IPS-18c (cell line): ENCODE results near the gene TMEM63C.
"Not testable (repeated sequence)": the region's sequence is repeated elsewhere in the genome, so short reads cannot be mapped to it uniquely, and the experiment has no call there.

ENCODE experiments used
- H3K4me3 ChIP-seq: 2 replicates; pipeline ENCODE4 v1.7.0; 2013; ENCODE audit warnings: low read depth, mild to moderate bottlenecking, low read length, moderate library complexity; ENCODE audit not compliant: insufficient read depth
- H3K9me3 ChIP-seq: one replicate; pipeline ENCODE4 v1.6.1; 2013; ENCODE audit warnings: mild to moderate bottlenecking, low read length, moderate library complexity; ENCODE audit not compliant: control insufficient read depth, insufficient read depth

TMEM63C gene

DNA sequence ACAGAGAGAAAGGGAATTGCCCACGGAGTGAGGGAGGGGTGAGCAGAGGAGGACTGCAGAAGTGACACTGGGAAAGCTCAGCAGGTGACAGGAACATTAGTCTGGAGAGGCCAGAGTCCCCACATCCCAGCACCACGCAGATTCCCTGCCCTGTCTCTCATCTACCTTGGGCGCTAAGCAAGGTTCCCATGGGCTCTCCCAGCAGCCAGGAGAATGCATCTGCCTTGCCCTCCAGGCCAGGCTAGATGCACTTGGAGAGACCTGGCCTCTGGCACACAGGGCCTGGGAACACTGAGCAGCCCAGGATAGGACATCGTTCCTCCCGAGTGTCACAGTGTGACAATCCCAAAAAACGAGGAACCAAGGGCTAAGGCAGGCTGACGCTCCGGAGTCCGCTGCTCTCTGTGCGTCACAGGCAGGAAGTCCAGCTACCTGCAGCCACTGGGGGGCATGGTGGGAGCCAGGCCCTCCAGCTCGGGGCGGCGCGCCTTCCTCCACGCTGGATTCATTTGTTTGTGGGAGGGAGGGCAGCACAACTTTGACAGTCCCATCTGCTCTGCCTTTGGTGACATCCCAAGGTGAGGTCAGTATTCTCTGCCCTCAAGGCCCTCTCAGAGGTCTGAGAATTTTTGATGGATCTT, 94.8 kb downstream of the TMEM63C start:
- Histone ChIP-seq H3K9me3 (no peaks in the 10 kb centered on the region), H3K4me3 (no peak overlapping the region)

- H3K9me3 ChIP-seq = no peaks in the 10 kb centered on the region
- no peak overlapping the region for H3K4me3 ChIP-seq
Measured at GRCh38 chr14:77276959-77277358, 95.4 kb downstream of the TMEM63C start.

- H3K9me3 ChIP-seq = no peaks in the 10 kb centered on the region
Measured at GRCh38 chr14:77278461-77279230, 97.0 kb downstream of the TMEM63C start.

DNA sequence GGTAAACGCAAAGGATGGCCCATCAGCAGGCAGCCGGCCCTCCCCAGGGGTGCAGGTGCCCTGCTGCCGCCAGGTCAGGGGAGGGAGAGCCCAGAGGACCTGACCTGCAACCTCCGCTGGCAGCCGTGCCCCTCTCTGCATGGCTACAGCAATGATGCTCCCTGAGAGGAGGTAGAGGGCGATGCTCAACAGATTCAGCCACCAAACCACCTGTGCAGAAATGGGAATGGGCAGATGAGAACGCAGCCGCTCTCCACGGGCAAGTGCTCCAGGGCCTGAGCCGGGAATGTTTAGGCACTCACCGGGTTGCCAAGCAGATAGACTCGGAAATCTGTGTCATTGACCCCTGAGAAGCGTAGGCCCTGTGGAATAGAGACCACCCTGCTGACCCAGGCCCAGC, 98.1 kb downstream of the TMEM63C start:
- H3K4me3 ChIP-seq = no peak overlapping the region

More at GRCh38 chr14:77278461-77279230, 97.0 kb downstream of the TMEM63C start:
- no peak overlapping the region for H3K4me3 ChIP-seq

GRCh38 chr14:77280921-77281320, 99.3 kb downstream of the TMEM63C start:
- H3K9me3 ChIP-seq, H3K4me3 ChIP-seq: not testable (repeated sequence)

More for the DNA sequence above, 98.1 kb downstream of the TMEM63C start:
- no peaks in the 10 kb centered on the region for H3K9me3 ChIP-seq

- H3K9me3 ChIP-seq = no peaks in the 10 kb centered on the region
- no peak overlapping the region for H3K4me3 ChIP-seq
Measured at GRCh38 chr14:77281852-77282410, 100.3 kb downstream of the TMEM63C start.

DNA sequence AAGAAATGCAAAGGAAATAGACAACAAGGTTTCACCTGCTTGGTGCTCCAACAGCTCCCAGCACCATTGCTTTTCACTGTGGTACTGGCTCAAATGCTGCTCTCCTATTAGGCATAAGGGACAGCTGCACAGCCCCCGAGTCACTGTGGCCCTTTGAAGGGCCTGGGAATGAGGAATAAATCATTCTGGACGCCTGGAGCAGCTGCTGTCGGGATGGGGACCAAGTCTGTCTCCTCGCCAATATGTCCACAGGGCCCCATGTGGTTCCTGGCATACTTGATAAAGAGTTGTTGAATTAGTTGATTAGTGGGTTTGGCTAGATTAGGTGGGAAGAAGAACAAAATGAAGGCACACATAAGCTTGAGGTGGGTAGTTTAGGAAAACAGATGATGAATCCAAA, 102.5 kb downstream of the TMEM63C start:
- H3K9me3 ChIP-seq = no peaks in the 10 kb centered on the region

GRCh38 chr14:77284466-77284865, 102.9 kb downstream of the TMEM63C start:
- Histone ChIP-seq H3K9me3 (no peaks in the 10 kb centered on the region), H3K4me3 (no peak overlapping the region)

More for the DNA sequence above, 102.5 kb downstream of the TMEM63C start:
- H3K4me3 ChIP-seq = no peak overlapping the region

DNA sequence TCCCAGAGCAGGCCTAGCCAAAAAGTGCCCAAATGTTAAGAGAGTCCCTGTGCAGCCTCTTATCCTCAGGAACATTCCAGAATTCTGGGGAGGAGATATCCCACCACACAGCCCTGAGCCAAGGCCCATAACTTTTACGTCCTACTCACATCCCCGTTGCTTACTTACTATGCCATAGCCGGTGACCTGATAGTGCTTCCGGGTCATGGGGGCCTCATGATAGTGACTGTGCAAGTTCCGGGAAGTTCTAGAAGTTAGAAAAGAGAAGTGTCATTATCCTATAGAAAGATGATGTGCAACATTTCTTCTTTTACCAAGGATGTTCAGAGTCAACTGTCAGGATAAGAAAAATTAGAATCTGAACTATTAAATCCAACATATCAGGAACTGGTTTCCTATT, 105.0 kb downstream of the TMEM63C start:
- no peaks in the 10 kb centered on the region for H3K9me3 ChIP-seq
- no peak overlapping the region for H3K4me3 ChIP-seq

- H3K4me3 ChIP-seq = no peak overlapping the region
- H3K9me3 ChIP-seq = no peaks in the 10 kb centered on the region
Measured at GRCh38 chr14:77290705-77291104, 109.1 kb downstream of the TMEM63C start.

DNA sequence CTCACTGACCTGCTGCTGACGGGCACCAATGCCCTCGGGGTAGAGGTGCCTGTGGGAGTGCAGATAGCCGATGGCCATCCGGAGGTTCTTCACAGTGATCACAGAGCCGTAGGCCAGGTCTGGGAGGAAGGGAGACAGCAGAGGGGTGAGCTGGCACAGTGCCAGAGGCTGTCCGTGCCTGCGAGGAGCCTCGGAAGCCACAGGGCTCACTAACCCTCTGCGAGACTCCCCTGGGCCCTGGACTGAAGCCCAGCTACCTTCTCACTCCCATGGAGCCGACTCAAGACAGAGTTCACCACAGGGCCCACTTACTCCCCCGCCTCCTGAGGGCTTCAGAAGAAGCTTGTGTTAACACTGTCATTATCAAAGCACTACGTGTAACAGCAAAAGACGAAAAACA, 114.6 kb downstream of the TMEM63C start:
- H3K9me3 ChIP-seq = no peaks in the 10 kb centered on the region
- no peak overlapping the region for H3K4me3 ChIP-seq

DNA sequence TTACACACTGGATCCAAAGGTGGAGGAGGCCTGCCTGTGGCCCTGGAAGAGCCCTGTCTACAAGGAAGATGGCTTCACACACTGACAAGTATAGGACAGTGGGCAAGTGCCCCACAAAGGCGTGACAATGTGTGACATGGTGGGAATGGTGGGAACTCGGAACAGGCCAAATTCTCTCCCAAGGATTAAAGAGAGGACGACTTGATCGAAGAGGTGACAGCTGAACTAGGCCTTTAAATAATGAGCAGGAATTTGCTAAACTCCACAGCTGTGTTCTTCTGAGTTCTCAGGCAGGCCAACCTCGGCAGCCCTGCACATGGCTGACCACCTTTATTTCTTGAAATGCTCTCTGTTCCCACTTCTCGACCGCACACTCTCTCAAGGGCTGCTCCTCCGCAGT, 115.3 kb downstream of the TMEM63C start:
- H3K4me3 ChIP-seq = no peak overlapping the region
- no peaks in the 10 kb centered on the region for H3K9me3 ChIP-seq

GRCh38 chr14:77299771-77300170, 118.2 kb downstream of the TMEM63C start:
- Histone ChIP-seq H3K9me3 (no peaks in the 10 kb centered on the region), H3K4me3 (no peak overlapping the region)

- no peak overlapping the region for H3K4me3 ChIP-seq
Measured at GRCh38 chr14:77301103-77301502, 119.5 kb downstream of the TMEM63C start.

GRCh38 chr14:77302926-77303325, 121.3 kb downstream of the TMEM63C start:
- Histone ChIP-seq H3K4me3 (no peak overlapping the region), H3K9me3 (no peaks in the 10 kb centered on the region)

More at GRCh38 chr14:77301103-77301502, 119.5 kb downstream of the TMEM63C start:
- H3K9me3 ChIP-seq = no peaks in the 10 kb centered on the region

- Histone ChIP-seq H3K9me3 (no peaks in the 10 kb centered on the region), H3K4me3 (no peak overlapping the region)
Measured at GRCh38 chr14:77303417-77304156, 122.0 kb downstream of the TMEM63C start.

DNA sequence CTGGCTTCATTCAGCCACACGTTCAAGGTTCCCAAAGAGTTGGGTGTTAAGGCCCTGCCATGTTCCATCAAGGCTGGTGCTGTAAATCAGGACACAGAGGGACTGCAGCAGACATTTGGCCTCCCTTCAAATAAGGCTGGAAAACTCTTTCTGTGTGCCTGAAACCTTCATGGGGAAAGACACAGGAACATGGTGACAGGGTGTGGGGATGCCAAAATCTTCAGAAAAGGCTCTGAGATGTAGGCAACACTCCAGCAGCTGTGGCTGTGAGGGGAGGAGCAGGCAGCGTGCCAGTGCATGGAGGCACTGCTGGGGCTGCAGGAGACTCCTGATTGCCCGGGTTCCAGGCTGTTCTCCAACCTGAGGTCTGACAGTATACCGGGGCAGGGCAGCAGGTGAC, 124.1 kb downstream of the TMEM63C start:
- no peak overlapping the region for H3K4me3 ChIP-seq
- no peaks in the 10 kb centered on the region for H3K9me3 ChIP-seq

GRCh38 chr14:77306416-77306815, 124.8 kb downstream of the TMEM63C start:
- no peaks in the 10 kb centered on the region for H3K9me3 ChIP-seq
- no peak overlapping the region for H3K4me3 ChIP-seq
